ENCODE data around the gene SORL1-AS1.
"Not testable (repeated sequence)": the region's sequence is repeated elsewhere in the genome, so short reads cannot be mapped to it uniquely, and the experiment has no call there.

SORL1-AS1 gene

GRCh38 chr11:121412711-121413415, 39.9 kb downstream of the SORL1-AS1 start:
- Mint-ChIP-seq H3K4me1 (peaks cover 9 to 12% (median 11%) of the 10 kb centered on the region in 3 donors), H3K9me3 (no peaks in the 10 kb centered on the region), H3K27me3 (no peaks in the 10 kb centered on the region), H3K27ac (peak overlapping the region in 2 of 6 donors; percentile 80 to 90), H3K36me3 (no peaks in the 10 kb centered on the region), H3K4me3 (no peak overlapping the region)
- DNase-seq = no peak
- no peak for ATAC-seq (ENCODE audit: low read depth in 2 of 2)

GRCh38 chr11:121412000-121412587, 40.7 kb downstream of the SORL1-AS1 start:
- H3K4me1 Mint-ChIP-seq = peaks cover 3 to 7% (median 4%) of the 10 kb centered on the region in 3 donors
- no peaks in the 10 kb centered on the region for H3K36me3 Mint-ChIP-seq
- H3K27ac Mint-ChIP-seq = peak overlapping the region in 2 of 6 donors; percentile 71 to 79
- no peak overlapping the region for H3K4me3 Mint-ChIP-seq
- DNase-seq (no peak), ATAC-seq (ENCODE audit: low read depth in 2 of 2) (no peak)
- no peaks in the 10 kb centered on the region for H3K27me3 Mint-ChIP-seq
- H3K9me3 Mint-ChIP-seq = no peaks in the 10 kb centered on the region

- not testable (repeated sequence) for H3K4me1 Mint-ChIP-seq, H3K27ac Mint-ChIP-seq
Observed at GRCh38 chr11:121411330-121411729, 41.4 kb downstream of the SORL1-AS1 start.

GRCh38 chr11:121410041-121410440, 42.7 kb downstream of the SORL1-AS1 start:
- H3K4me1 Mint-ChIP-seq = peaks cover 12 to 18% (median 15%) of the 10 kb centered on the region in 3 donors
- H3K36me3 Mint-ChIP-seq; H3K4me3 Mint-ChIP-seq; H3K27ac Mint-ChIP-seq; DNase-seq; H3K27me3 Mint-ChIP-seq; H3K9me3 Mint-ChIP-seq; ATAC-seq (ENCODE audit: low read depth in 2 of 2): not testable (repeated sequence)

More at GRCh38 chr11:121411330-121411729, 41.4 kb downstream of the SORL1-AS1 start:
- not testable (repeated sequence) for H3K36me3 Mint-ChIP-seq; H3K27me3 Mint-ChIP-seq; DNase-seq; H3K4me3 Mint-ChIP-seq; H3K9me3 Mint-ChIP-seq; ATAC-seq (ENCODE audit: low read depth in 2 of 2)

GRCh38 chr11:121408830-121409229, 43.9 kb downstream of the SORL1-AS1 start:
- DNase-seq (no peak), ATAC-seq (ENCODE audit: low read depth in 2 of 2) (no peak)
- H3K27ac Mint-ChIP-seq = no peak overlapping the region
- H3K9me3 Mint-ChIP-seq = peaks cover 0 to 6% (median 2%) of the 10 kb centered on the region in 7 donors
- no peaks in the 10 kb centered on the region for H3K36me3 Mint-ChIP-seq
- H3K4me1 Mint-ChIP-seq = peaks cover 17 to 24% (median 22%) of the 10 kb centered on the region in 3 donors
- no peak overlapping the region for H3K4me3 Mint-ChIP-seq
- H3K27me3 Mint-ChIP-seq = no peaks in the 10 kb centered on the region

- Mint-ChIP-seq H3K36me3 (no peaks in the 10 kb centered on the region), H3K27me3 (no peaks in the 10 kb centered on the region), H3K4me1 (peaks cover 17 to 24% (median 22%) of the 10 kb centered on the region in 3 donors), H3K27ac (peak overlapping the region in 4 of 6 donors; percentile 7 to 62 (median 28)), H3K9me3 (peaks cover 0 to 7% (median 2%) of the 10 kb centered on the region in 7 donors), H3K4me3 (no peak overlapping the region)
- ATAC-seq (ENCODE audit: low read depth in 2 of 2) = no peak
- no peak for DNase-seq
Observed at GRCh38 chr11:121406291-121406690, 46.5 kb downstream of the SORL1-AS1 start.

GRCh38 chr11:121405646-121406045, 47.1 kb downstream of the SORL1-AS1 start:
- ATAC-seq (ENCODE audit: low read depth in 2 of 2) (peak; percentile 37 to 47), DNase-seq (peak; percentile 35)
- Mint-ChIP-seq H3K4me1 (peaks cover 17 to 24% (median 22%) of the 10 kb centered on the region in 3 donors), H3K27ac (peak overlapping the region in 5 of 6 donors; percentile 62 to 86 (median 76)), H3K36me3 (no peaks in the 10 kb centered on the region), H3K9me3 (peaks cover 0 to 7% (median 2%) of the 10 kb centered on the region in 7 donors), H3K4me3 (peak overlapping the region; percentile 7 to 64 (median 52)), H3K27me3 (no peaks in the 10 kb centered on the region)

- H3K9me3 Mint-ChIP-seq = peaks cover 0 to 5% (median 0%) of the 10 kb centered on the region in 7 donors
- ATAC-seq (ENCODE audit: low read depth in 2 of 2) (peak in 1 of 2 donors; percentile 39), DNase-seq (no peak)
- H3K36me3 Mint-ChIP-seq = no peaks in the 10 kb centered on the region
- peak overlapping the region in 2 of 6 donors; percentile 12 to 78 for H3K27ac Mint-ChIP-seq
- no peak overlapping the region for H3K4me3 Mint-ChIP-seq
- H3K27me3 Mint-ChIP-seq = no peaks in the 10 kb centered on the region
- peaks cover 12 to 18% (median 17%) of the 10 kb centered on the region in 3 donors for H3K4me1 Mint-ChIP-seq
Observed at GRCh38 chr11:121394785-121395184, 58.0 kb downstream of the SORL1-AS1 start.

- no peak for DNase-seq
- no peaks in the 10 kb centered on the region for H3K36me3 Mint-ChIP-seq
- no peak for ATAC-seq (ENCODE audit: low read depth in 2 of 2)
- H3K27ac Mint-ChIP-seq = peak overlapping the region in 2 of 6 donors; percentile 7 to 19
- peaks cover 12 to 18% (median 17%) of the 10 kb centered on the region in 3 donors for H3K4me1 Mint-ChIP-seq
- no peak overlapping the region for H3K4me3 Mint-ChIP-seq
- peaks cover 0 to 1% (median 0%) of the 10 kb centered on the region in 7 donors for H3K9me3 Mint-ChIP-seq
- no peaks in the 10 kb centered on the region for H3K27me3 Mint-ChIP-seq
Observed at GRCh38 chr11:121393855-121394254, 58.9 kb downstream of the SORL1-AS1 start.

GRCh38 chr11:121391914-121392313, 60.9 kb downstream of the SORL1-AS1 start:
- Mint-ChIP-seq H3K9me3 (peaks cover 0 to 1% (median 0%) of the 10 kb centered on the region in 7 donors), H3K27ac (peak overlapping the region in 1 of 6 donors; percentile 63), H3K27me3 (no peaks in the 10 kb centered on the region), H3K4me1 (peaks cover 12 to 18% (median 17%) of the 10 kb centered on the region in 3 donors), H3K4me3 (no peak overlapping the region), H3K36me3 (no peaks in the 10 kb centered on the region)
- DNase-seq (no peak), ATAC-seq (ENCODE audit: low read depth in 2 of 2) (no peak)

- ATAC-seq (ENCODE audit: low read depth in 2 of 2) = no peak
- Mint-ChIP-seq H3K27me3 (no peaks in the 10 kb centered on the region), H3K4me1 (peaks cover 8 to 12% (median 11%) of the 10 kb centered on the region in 3 donors), H3K36me3 (no peaks in the 10 kb centered on the region), H3K4me3 (no peak overlapping the region), H3K9me3 (peaks cover 0 to 1% (median 0%) of the 10 kb centered on the region in 7 donors), H3K27ac (no peak overlapping the region)
- no peak for DNase-seq
Observed at GRCh38 chr11:121389651-121390050, 63.1 kb downstream of the SORL1-AS1 start.

Data from naive B cell (primary cell).